Stimulated activated CD4-positive, alpha-beta T cell treated with anti-CD3 and anti-CD28 coated beads, Interleukin-12 subunit alpha, Interleukin-12 subunit beta, amount 100 ng/mL, for 48 hours (primary cell): Measurements from ENCODE around the gene LAMA3.
"Not testable (repeated sequence)": the region's sequence is repeated elsewhere in the genome, so short reads cannot be mapped to it uniquely, and the experiment has no call there.

Experiments used
- DNase-seq, 3 donors: peaks; one replicate each; pipeline ENCODE4 v3.0.0-alpha.2; 2020; ENCODE audit warnings: low read depth in 2 of 3, low spot score in 1 of 3

Gene LAMA3

DNA sequence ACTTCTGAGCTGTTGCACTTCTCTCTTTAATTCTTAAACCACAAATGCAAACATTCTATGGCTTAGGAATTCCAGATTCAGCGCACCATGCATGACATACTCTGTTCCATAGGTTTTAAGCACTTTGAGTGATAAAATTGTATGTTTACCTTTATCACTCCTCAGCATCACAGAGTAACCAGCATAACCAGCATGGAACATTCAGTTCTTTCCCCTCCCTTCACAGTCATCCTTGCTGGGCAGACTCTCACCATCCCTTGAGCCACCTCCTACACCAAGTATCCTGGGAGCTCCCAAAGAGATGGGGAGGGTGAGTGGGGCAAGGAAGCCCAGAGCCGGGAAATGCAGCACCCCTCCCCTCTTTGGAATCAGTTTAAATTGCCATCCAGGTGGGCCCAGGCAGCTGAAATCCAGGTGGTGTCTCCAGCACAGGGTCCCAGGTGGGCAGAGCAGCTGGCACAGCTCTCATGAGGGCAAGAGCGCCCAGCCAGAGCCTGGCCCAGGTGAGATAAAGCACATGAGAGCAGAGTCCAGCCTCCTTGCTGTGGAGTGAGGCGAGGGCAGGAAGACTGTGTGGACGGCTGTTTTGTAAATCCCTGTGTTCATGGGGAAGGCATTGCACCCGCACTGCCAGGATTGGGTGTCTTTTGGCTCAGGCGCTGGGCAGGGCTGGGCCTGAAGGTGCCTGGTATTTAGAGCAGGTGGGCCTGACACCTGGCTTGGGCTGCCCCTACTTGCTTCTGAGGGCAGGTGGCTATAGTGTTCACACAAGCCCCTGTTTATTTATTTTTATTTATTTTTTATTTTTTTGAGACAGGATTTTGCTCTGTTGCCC lies 36.8 kb downstream of the LAMA3 start:
- DNase-seq, result no peak

GRCh38 chr18:23727707-23728493 lies 38.6 kb downstream of the LAMA3 start:
- no peak for DNase-seq

- DNase-seq, result no peak
These were observed 41.6 kb downstream of the LAMA3 start for GRCh38 chr18:23730857-23731256.

DNA sequence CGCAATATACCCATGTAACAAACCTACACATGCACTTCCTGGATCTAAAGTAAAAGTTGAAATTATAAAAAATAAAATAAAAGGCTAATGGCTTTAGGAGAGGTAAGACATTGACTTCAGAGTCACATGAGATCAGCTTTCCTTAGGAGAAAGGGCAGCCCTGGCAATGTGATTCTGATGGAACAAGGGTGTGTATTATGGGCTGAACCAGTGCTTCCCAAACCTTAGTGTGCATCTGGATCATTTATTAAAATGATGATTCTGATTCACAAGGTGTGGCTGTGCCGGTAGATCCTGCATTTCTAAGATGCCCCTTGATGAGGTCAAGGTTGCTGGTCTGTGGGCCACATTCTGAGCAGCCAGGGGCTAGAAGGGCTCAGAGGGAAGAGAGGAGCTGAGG lies 42.6 kb downstream of the LAMA3 start:
- no peak for DNase-seq

- no peak for DNase-seq
These were observed 43.2 kb downstream of the LAMA3 start for GRCh38 chr18:23732439-23732838.

DNA sequence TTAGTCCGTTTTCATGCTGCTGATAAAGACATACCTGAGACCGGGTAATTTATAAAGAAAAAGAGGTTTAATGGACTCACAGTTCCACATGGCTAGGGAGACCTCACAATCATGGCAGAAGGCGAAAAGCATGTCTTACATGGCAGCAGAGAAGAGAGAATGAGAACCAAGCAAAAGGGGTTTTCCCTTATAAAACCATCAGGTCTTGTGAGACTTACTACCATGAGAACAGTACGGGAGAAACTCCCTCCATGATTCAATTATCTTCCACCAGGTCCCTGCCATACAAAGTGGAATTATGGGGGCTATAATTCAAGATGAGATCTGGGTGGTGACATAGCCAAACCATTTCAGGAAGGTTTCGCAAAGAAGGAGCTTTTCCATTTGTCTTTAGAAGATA lies 44.0 kb downstream of the LAMA3 start:
- DNase-seq, result not testable (repeated sequence)

DNA sequence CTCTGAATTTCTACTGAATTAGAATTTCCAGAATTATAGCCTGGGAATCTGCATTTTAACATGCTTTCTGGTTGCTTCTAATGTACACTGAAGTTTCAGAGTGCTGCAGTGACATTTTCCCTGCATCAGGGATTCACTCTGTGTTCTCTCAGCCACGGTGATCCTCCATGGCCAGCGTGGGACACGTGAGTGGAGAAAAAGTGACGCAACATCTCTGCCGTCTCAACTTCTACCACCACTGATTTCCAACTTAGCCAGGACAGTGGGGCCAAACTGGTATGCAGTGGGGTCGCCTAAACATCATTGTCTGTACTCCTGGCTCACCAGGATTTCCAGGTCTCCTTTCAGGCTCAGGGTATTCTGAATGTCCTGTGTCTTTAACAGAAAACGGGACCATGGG lies 44.6 kb downstream of the LAMA3 start:
- DNase-seq, result no peak

- no peak for DNase-seq
These were observed 45.8 kb downstream of the LAMA3 start for GRCh38 chr18:23735021-23735464.

- DNase-seq, result no peak
These were observed 48.3 kb downstream of the LAMA3 start for GRCh38 chr18:23737578-23737977.

DNA sequence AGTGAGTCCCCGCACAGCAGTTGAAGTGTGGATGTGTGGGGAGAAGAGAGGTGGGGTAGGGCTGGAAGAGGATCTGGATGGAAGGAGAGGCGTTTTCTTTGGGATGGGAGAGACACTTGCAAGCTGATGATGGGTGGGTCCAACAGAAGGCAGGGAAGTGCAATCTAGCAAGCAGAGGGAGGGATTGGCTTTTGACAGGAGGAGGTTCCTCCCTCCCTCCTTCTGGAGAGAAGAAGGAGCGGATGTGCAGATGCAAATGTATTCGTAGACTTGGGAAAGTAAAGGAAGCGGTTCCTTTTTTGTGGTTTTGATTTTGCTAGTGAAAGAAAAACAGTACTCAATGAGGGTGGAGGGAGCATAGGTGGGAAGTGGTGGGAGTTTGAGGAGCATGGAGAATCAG lies 48.9 kb downstream of the LAMA3 start:
- no peak for DNase-seq

DNA sequence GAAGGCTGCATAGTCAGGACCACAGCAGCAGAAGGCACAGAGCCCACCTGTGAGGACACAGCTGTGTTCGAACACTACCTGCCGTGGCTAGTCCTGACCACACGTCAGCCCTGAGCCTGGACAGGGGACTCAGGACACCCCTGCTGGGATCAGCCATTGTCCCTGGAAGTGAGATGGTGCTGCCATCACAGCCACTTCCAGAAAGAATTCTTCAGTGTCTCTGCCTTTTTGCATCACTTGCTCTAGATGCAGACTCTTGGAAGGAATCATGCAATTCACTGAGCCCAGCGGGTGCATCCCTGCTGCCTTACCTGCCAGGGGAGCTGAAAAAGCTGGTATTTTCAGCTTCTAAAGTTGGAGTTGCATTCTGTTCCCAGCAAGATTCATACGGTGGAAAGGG lies 49.3 kb downstream of the LAMA3 start:
- DNase-seq, result no peak

- DNase-seq, result no peak
These were observed 51.0 kb downstream of the LAMA3 start for GRCh38 chr18:23740105-23740830.

DNA sequence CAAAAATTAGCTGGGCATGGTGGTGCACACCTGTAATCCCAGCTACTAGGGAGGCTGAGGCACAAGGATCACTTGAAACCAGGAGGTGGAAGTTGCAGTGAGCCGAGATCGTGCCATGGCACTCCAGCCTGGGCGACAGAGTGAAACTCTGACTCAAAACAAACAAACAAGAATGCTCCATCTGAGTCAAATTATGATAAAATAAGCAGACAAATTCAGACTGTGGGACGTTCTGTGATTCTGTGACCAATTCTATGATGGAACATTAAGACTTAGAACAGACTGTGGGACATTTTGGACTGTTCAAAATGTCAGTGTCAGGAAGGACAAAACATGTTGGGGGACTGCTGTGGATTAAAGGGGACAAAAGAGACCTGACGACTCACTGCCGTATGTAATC lies 52.7 kb downstream of the LAMA3 start:
- DNase-seq, result not testable (repeated sequence)

GRCh38 chr18:23743733-23744333 lies 54.6 kb downstream of the LAMA3 start:
- no peak for DNase-seq

- DNase-seq, result no peak
These were observed 56.1 kb downstream of the LAMA3 start for GRCh38 chr18:23745366-23745765.

- DNase-seq, result no peak
These were observed 57.6 kb downstream of the LAMA3 start for GRCh38 chr18:23746851-23747250.

DNA sequence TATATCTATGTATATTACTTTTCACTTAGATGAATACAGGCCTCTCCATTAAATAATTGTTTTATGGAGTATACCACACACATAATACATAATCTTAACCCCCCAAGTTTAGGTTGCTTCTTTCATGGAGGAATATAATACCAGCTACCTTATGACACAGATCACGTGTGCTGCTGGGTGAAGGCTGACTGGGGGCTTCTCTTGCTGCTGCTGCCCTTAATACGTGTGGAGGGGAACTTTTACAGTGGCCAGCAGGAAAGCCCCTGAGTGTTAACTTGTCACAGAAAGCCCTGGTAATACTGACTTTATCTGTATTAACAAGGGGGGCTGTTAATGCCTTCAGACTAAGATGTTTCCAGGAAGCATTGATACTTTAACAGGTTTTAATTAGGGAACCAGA lies 63.1 kb downstream of the LAMA3 start:
- DNase-seq, result no peak

- no peak for DNase-seq
These were observed 63.5 kb downstream of the LAMA3 start for GRCh38 chr18:23752796-23753195.

- no peak for DNase-seq
These were observed 67.6 kb downstream of the LAMA3 start for GRCh38 chr18:23756590-23757436.

- no peak for DNase-seq
These were observed 68.1 kb downstream of the LAMA3 start for GRCh38 chr18:23757437-23757733.

DNA sequence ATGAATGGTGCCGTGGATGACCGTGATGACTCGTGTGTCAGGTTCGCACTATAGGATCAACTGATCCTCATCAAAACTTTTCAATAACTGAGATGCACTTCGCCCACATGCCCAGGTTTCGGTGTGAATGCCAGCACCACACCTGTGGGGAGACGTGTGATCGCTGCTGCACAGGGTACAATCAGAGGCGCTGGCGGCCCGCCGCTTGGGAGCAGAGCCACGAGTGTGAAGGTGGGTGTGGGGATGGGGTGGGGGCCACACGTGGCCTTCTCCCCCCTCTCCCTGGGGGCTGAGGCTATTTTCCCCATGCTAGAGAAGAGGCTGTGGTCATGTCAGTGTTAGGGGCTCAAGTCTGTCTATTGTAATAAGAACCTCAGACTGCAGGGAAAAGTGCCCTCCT lies 69.0 kb downstream of the LAMA3 start:
- DNase-seq, result no peak
